Panc1 (cell line): ENCODE measurements around the gene HMCN2. TPM values are rescaled to one million over a fixed set of nuclear protein-coding genes. Genes with fewer than 3 reads are reported as not detected.

ENCODE experiments used
- ATAC-seq: fragments of 200-7000 bp; cut with Tn5 transposase; 2 replicates; pipeline ENCODE4 v1.9.1; 2020; ENCODE audit warnings: mild to moderate bottlenecking, moderate library complexity
- BruUV-seq: library from RNA; stranded (reverse); fragments of 400-500 nt; replicated peaks from 2 replicates; lab custom pipeline; 2021; lab: Mats Ljungman, UMichigan
- CTCF ChIA-PET: fragments of 300-600 bp; sonication (Branson Sonifier 250); formaldehyde crosslinking; loops from one replicate; lab custom pipeline; 2022; ENCODE audit warnings: antibody characterized with exemption; lab: Charles Lee
- POLR2A ChIA-PET: fragments of 300-600 bp; sonication (Branson Sonifier 250); formaldehyde crosslinking; loops from one replicate; lab custom pipeline; 2022; ENCODE audit warnings: antibody characterized with exemption; lab: Charles Lee
- DNase-seq: peaks from one replicate; pipeline ENCODE4 v3.0.0-alpha.2; 2010; ENCODE audit warnings: low read depth, low spot score
- H3K27ac ChIP-seq: 2 replicates; pipeline ENCODE4 v1.5.1; 2011; ENCODE audit warnings: mild to moderate bottlenecking, low read length, inconsistent platforms
- H3K27me3 ChIP-seq: fragments of 200-500 bp; sonication (Bioruptor generic); 2 replicates; pipeline ENCODE4 v1.6.0; 2014; ENCODE audit warnings: low read length, inconsistent platforms; ENCODE audit not compliant: control insufficient read depth, insufficient read depth
- H3K36me3 ChIP-seq: fragments of 200-500 bp; sonication (Bioruptor generic); 2 replicates; pipeline ENCODE4 v1.5.1; 2014; ENCODE audit warnings: inconsistent platforms, mild to moderate bottlenecking, low read length, moderate library complexity; ENCODE audit not compliant: control insufficient read depth, insufficient read depth
- H3K4me1 ChIP-seq: 2 replicates; pipeline ENCODE4 v1.5.1; 2011; ENCODE audit warnings: inconsistent platforms, mild to moderate bottlenecking, low read length, moderate library complexity; ENCODE audit not compliant: control insufficient read depth, insufficient read depth
- H3K4me3 ChIP-seq, 2 experiments: 2 replicates each; pipeline ENCODE4 v1.5.1; 2011 to 2012; ENCODE audit warnings: low read depth in 2 of 2, low read length in 2 of 2, mild to moderate bottlenecking in 2 of 2, inconsistent platforms in 1 of 2, moderate library complexity in 1 of 2
- H3K9me3 ChIP-seq: fragments of 200-500 bp; sonication (Bioruptor generic); 2 replicates; pipeline ENCODE4 v1.5.1; 2014; ENCODE audit warnings: low read depth, mild to moderate bottlenecking, inconsistent platforms, low read length, moderate library complexity; ENCODE audit not compliant: control insufficient read depth, insufficient read depth
- POLR2AphosphoS5 ChIP-seq: IDR thresholded peaks from 2 replicates; pipeline ENCODE4 v1.6.1; 2012; ENCODE audit warnings: mild to moderate bottlenecking, low read depth, low read length, moderate library complexity
- SIN3A ChIP-seq: IDR thresholded peaks from 2 replicates; pipeline ENCODE4 v1.6.1; 2012; ENCODE audit warnings: low read depth, mild to moderate bottlenecking, low read length, moderate library complexity, borderline replicate concordance; ENCODE audit not compliant: insufficient read depth
- TCF7L2 ChIP-seq: IDR thresholded peaks from 2 replicates; pipeline ENCODE4 v1.6.1; 2011; ENCODE audit warnings: mild to moderate bottlenecking, low read depth, low read length, inconsistent platforms
- in situ Hi-C: cut with HindIII; loops from 2 replicates; pipeline ENCODE4 v1.10.0; 2016; ENCODE audit warnings: low sequenced_read_pairs, low pct_unique_long_range_greater_than_20kb
- intact Hi-C: fragments of 100-400 bp; cut with micrococcal nuclease; formaldehyde crosslinking; loops from one replicate; pipeline ENCODE4 v1.10.0; 2022; ENCODE audit not compliant: unreplicated experiment
- total RNA-seq: library from RNA; stranded (reverse); gene quantifications from one replicate; pipeline ENCODE4 v1.2.1, GENCODE V29; 2021; ENCODE audit not compliant: unreplicated experiment
- TF ChIP-seq, protein P1 (sequence below), 2 experiments: IDR thresholded peaks; 2 replicates each; pipeline ENCODE4 v1.6.1; 2011 to 2012; ENCODE audit warnings: low read depth in 2 of 2, control low read depth in 1 of 2, low read length in 1 of 2, mild to moderate bottlenecking in 1 of 2, moderate library complexity in 1 of 2; ENCODE audit not compliant: insufficient read depth in 1 of 2
- TF ChIP-seq, protein P2 (sequence below): fragments of 450-650 bp; IDR thresholded peaks from 2 replicates; pipeline ENCODE4 v1.5.1; 2017; ENCODE audit warnings: mild to moderate bottlenecking

The HMCN2 gene
- total RNA-seq, 1 experiment from 2014 or later, result 0.05 TPM

DNA sequence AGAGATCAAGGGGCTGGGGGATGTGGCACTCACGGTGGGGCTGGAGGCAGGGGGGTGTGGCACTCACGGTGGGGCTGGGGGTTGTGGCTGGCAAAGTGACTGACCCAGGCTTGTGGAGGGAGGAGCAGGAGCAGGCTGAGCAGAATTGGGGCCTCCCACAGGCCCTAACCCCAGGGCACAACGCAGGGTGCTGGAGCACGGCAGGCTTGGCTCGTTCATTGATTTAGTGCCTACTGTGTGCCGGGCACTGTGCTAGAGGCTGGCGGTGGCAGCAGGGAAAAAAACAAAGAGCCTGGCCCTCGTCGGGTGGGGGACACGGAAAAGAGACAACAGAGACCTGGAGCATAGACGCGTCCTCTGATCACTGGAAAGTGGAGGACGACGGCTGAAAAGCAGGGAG lies 80.9 kb downstream of the HMCN2 start:
- DNase-seq, result no peak
- CTCF ChIA-PET, result no interaction called here
- H3K36me3 ChIP-seq, result no peaks in the 10 kb centered on the region
- BruUV-seq, result no TSS peak
- no peak overlapping the region for H3K4me3 ChIP-seq
- no peak overlapping the region for H3K27ac ChIP-seq
- H3K9me3 ChIP-seq, result no peaks in the 10 kb centered on the region
- TF ChIP-seq SIN3A (no peak), POLR2AphosphoS5 (no peak), TCF7L2 (no peak)
- TF ChIP-seq, protein P1, sequence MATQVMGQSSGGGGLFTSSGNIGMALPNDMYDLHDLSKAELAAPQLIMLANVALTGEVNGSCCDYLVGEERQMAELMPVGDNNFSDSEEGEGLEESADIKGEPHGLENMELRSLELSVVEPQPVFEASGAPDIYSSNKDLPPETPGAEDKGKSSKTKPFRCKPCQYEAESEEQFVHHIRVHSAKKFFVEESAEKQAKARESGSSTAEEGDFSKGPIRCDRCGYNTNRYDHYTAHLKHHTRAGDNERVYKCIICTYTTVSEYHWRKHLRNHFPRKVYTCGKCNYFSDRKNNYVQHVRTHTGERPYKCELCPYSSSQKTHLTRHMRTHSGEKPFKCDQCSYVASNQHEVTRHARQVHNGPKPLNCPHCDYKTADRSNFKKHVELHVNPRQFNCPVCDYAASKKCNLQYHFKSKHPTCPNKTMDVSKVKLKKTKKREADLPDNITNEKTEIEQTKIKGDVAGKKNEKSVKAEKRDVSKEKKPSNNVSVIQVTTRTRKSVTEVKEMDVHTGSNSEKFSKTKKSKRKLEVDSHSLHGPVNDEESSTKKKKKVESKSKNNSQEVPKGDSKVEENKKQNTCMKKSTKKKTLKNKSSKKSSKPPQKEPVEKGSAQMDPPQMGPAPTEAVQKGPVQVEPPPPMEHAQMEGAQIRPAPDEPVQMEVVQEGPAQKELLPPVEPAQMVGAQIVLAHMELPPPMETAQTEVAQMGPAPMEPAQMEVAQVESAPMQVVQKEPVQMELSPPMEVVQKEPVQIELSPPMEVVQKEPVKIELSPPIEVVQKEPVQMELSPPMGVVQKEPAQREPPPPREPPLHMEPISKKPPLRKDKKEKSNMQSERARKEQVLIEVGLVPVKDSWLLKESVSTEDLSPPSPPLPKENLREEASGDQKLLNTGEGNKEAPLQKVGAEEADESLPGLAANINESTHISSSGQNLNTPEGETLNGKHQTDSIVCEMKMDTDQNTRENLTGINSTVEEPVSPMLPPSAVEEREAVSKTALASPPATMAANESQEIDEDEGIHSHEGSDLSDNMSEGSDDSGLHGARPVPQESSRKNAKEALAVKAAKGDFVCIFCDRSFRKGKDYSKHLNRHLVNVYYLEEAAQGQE (IDR thresholded peaks at IDR 0.05; ENCODE audit: insufficient read depth in 1 of 2, low read depth in 2 of 2, low read length in 1 of 2), result no peak
- TF ChIP-seq, protein P2, sequence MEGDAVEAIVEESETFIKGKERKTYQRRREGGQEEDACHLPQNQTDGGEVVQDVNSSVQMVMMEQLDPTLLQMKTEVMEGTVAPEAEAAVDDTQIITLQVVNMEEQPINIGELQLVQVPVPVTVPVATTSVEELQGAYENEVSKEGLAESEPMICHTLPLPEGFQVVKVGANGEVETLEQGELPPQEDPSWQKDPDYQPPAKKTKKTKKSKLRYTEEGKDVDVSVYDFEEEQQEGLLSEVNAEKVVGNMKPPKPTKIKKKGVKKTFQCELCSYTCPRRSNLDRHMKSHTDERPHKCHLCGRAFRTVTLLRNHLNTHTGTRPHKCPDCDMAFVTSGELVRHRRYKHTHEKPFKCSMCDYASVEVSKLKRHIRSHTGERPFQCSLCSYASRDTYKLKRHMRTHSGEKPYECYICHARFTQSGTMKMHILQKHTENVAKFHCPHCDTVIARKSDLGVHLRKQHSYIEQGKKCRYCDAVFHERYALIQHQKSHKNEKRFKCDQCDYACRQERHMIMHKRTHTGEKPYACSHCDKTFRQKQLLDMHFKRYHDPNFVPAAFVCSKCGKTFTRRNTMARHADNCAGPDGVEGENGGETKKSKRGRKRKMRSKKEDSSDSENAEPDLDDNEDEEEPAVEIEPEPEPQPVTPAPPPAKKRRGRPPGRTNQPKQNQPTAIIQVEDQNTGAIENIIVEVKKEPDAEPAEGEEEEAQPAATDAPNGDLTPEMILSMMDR, result no peak
- H3K4me1 ChIP-seq, result no peaks in the 10 kb centered on the region; the same call in 1 of the 2 replicates
- H3K27me3 ChIP-seq, result no peaks in the 10 kb centered on the region
- in situ Hi-C loops, result no loop called here
- no peak for ATAC-seq
- intact Hi-C loops, result no loop called here
- POLR2A ChIA-PET, result no interaction called here

DNA sequence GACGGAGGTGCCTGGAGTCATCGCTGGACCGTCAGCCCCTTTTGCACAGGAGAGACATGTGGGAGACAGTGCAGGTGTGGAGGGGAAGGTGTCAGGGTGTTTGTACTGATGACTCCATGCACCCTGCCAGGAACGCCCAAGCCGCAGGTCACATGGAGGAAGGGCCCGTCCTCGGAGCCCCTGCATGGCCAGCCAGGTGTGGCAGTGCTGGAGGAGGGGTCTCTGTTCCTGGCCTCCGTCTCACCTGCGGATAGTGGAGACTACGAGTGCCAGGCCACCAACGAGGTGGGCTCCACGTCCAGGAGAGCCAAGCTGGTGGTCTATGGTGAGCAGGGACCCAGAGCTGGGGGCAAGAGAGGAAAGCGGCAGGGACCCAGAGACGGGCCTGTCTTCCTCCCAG lies 81.5 kb downstream of the HMCN2 start:
- H3K36me3 ChIP-seq, result no peaks in the 10 kb centered on the region
- in situ Hi-C loops (no loop called here), intact Hi-C loops (no loop called here)
- POLR2A ChIA-PET, result no interaction called here
- H3K27ac ChIP-seq, result no peak overlapping the region
- TF ChIP-seq, protein P1 (IDR thresholded peaks at IDR 0.05; ENCODE audit: insufficient read depth in 1 of 2, low read depth in 2 of 2, low read length in 1 of 2), result no peak
- TF ChIP-seq TCF7L2 (no peak), POLR2AphosphoS5 (no peak), SIN3A (no peak)
- TF ChIP-seq, protein P2, result no peak
- H3K4me3 ChIP-seq, result no peak overlapping the region
- no peaks in the 10 kb centered on the region; the same call in 1 of the 2 replicates for H3K4me1 ChIP-seq
- no peaks in the 10 kb centered on the region for H3K9me3 ChIP-seq
- no peaks in the 10 kb centered on the region for H3K27me3 ChIP-seq
- no peak for ATAC-seq
- CTCF ChIA-PET, result no interaction called here
- no TSS peak for BruUV-seq
- no peak for DNase-seq
